Muscle layer of colon (tissue), 2 donors: ENCODE data around the gene GHITM.

ENCODE experiments used
- H3K27ac ChIP-seq: one replicate; pipeline ENCODE4 v1.7.0; 2013; ENCODE audit warnings: low read depth, mild to moderate bottlenecking, low read length, moderate library complexity
- H3K27me3 ChIP-seq, 2 donors: one replicate each; pipeline ENCODE4 v1.7.0; 2013; ENCODE audit warnings: low read length in 2 of 2, mild to moderate bottlenecking in 2 of 2; ENCODE audit not compliant: insufficient read depth in 2 of 2, control insufficient read depth in 1 of 2
- H3K36me3 ChIP-seq: one replicate; pipeline ENCODE4 v1.7.0; 2013; ENCODE audit warnings: mild to moderate bottlenecking, low read length; ENCODE audit not compliant: insufficient read depth
- H3K4me1 ChIP-seq: one replicate; pipeline ENCODE4 v1.7.0; 2013; ENCODE audit warnings: mild to moderate bottlenecking, low read length; ENCODE audit not compliant: insufficient read depth
- H3K4me3 ChIP-seq, 2 donors: one replicate each; pipeline ENCODE4 v1.7.0; 2013; ENCODE audit warnings: low read length in 2 of 2, low read depth in 1 of 2, mild to moderate bottlenecking in 1 of 2, moderate library complexity in 1 of 2
- H3K9ac ChIP-seq: one replicate; pipeline ENCODE4 v1.7.0; 2013; ENCODE audit warnings: low read length
- H3K9me3 ChIP-seq: one replicate; pipeline ENCODE4 v1.7.0; 2013; ENCODE audit warnings: mild to moderate bottlenecking, low read length
- donor health status: abdominal sarcoma.
- donor health status: Adenocarcinoma of cecum.

Gene GHITM

DNA sequence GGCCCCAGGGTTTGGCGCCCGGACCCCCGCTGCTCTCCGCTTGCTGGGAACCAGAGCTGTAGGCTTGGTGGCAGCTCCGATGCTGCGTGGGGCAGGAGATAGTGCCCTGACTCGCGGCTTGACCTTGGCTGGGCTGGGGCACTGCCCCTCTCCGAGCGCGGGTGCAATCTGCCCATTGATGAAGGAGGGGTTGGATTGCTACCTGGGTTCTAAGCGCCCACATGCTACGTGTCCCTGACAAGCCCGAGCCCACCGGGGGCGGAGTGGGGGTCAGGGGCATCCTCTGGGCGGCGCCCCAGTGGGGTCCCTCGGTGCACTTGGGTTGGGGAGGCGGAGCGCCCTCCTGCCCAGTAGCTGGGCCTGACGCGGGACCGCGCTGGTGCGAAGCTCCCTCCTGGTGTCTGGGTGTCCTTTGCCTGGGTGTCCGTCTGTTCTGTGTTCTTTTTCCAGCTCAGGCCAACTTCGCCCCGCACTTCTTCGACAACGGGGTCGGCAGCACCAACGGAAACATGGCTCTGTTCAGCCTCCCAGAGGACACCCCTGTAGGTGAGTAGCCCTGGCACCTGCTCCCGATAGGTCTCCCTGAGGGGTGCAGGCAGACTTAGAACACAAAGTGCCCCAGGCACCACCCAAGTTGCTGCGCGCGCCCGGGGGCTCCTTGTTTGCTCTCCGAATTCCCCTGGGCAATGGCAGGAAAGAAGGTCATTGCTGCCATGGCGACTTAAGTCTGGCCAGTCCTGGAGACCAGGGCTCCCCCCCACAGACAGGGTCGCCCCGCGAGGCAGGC is 55.9 kb downstream of the GHITM start:
- Histone ChIP-seq H3K27ac (no peak overlapping the region), H3K36me3 (no peaks in the 10 kb centered on the region), H3K27me3 (peaks cover 6 to 26% of the 10 kb centered on the region in 2 donors), H3K9ac (no peak overlapping the region), H3K4me1 (peaks cover 35% of the 10 kb centered on the region), H3K4me3 (peak overlapping the region; percentile 36 to 51), H3K9me3 (no peaks in the 10 kb centered on the region)

DNA sequence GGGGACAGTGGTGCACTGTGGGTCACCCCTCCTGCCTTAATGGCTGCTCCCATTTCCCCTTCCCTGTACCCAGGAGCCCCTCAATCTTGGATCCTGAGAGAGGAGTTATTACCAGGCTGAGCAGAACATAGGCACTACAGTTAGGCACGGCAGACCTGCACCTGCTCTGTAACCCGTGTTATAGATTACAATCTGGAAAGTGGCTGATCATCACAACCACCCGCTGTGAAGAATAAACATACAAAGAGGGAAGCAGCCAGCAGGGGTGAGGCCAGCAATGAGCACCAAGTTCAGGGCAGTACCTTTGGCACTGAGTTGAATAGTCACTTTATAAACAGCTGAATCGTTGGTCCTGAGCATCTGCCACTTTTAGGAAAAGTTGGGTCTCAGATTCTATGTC is 56.8 kb downstream of the GHITM start:
- H3K36me3 ChIP-seq: no peaks in the 10 kb centered on the region
- H3K4me1 ChIP-seq: peaks cover 35% of the 10 kb centered on the region
- H3K9me3 ChIP-seq: no peaks in the 10 kb centered on the region
- no peak overlapping the region for H3K4me3 ChIP-seq
- H3K27me3 ChIP-seq: peaks cover 6 to 26% of the 10 kb centered on the region in 2 donors
- H3K27ac ChIP-seq: no peak overlapping the region
- H3K9ac ChIP-seq: no peak overlapping the region

DNA sequence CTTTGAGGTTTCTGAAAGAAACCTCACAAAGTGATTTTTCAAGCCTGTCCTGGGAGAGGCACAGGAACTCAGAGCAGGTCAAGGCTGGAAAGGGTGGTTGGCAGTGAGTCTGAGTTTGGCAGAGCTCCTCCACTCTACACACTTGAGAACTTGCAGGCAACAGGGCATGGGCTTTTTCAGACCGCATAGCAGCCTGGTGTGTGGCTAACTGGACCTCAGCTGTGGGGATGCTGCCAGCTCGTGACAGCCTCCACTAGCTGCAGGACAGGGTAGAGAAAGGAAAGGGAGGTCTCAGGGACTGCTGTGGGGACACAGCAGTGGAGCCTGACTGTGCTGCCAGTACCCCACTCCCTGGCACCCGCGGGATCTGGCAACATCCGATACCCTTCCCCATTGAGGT is 57.6 kb downstream of the GHITM start:
- Histone ChIP-seq H3K36me3 (no peaks in the 10 kb centered on the region), H3K27me3 (peaks cover 6 to 26% of the 10 kb centered on the region in 2 donors), H3K9me3 (no peaks in the 10 kb centered on the region), H3K27ac (no peak overlapping the region), H3K4me1 (peaks cover 35% of the 10 kb centered on the region), H3K4me3 (no peak overlapping the region), H3K9ac (no peak overlapping the region)

DNA sequence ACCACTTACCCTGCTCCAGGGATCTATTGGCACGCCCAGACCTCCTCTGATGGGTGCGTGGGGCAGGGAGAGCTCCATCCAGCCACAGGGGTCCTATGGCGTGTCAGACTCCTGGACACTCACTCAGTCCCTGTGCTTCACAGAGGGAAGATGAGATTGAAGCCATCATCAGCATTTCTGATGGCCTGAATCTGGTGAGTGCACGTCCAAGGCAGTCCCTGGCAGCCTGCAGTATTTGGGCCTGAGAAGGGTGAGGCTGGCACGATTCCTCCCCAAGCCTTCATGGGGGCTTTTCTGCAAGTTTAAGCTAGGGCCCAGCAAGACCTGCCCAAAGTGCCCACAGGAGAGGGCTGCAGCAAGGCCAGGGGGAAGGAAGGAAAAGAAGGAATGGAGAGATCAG is 58.3 kb downstream of the GHITM start:
- Histone ChIP-seq H3K4me1 (peaks cover 35% of the 10 kb centered on the region), H3K36me3 (no peaks in the 10 kb centered on the region), H3K4me3 (no peak overlapping the region), H3K27ac (no peak overlapping the region), H3K9me3 (no peaks in the 10 kb centered on the region), H3K27me3 (peaks cover 6 to 26% of the 10 kb centered on the region in 2 donors), H3K9ac (no peak overlapping the region)

DNA sequence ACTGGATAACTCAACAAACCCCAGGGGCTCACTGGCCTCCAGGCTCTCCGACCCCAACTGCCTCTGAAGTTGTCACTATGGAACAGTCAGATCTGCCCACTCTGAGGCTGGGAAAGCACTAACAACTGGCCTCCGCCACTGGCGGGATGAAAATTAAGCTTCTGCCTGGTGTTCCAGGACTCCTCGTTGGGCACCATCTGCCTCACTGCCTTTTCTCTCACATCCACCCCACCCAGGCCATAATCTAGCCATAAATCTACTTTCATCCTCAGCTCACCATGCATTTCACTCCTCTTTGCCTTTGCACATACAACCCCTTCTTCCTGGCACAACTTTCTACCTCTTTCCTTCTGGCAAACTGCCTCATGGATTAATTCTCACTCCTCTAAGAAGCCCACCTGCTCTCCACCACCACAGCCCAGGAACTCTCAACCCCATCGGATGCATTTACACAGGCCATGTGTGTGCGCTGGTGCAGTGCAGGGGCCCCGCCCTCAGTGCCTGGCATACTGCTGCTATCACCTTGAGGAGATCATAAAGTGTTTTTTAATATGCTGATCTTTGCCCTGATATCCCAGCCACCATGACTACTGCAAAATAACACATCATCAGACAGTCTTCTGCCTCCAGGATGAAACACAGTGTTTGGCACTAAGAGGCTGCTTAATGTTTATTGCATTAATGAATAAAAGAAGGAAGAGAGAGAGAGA is 59.1 kb downstream of the GHITM start:
- peaks cover 35% of the 10 kb centered on the region for H3K4me1 ChIP-seq
- H3K27me3 ChIP-seq: peaks cover 2 to 26% of the 10 kb centered on the region in 2 donors
- no peaks in the 10 kb centered on the region for H3K36me3 ChIP-seq
- H3K9me3 ChIP-seq: no peaks in the 10 kb centered on the region
- H3K4me3 ChIP-seq: no peak overlapping the region
- H3K9ac ChIP-seq: no peak overlapping the region
- H3K27ac ChIP-seq: no peak overlapping the region

DNA sequence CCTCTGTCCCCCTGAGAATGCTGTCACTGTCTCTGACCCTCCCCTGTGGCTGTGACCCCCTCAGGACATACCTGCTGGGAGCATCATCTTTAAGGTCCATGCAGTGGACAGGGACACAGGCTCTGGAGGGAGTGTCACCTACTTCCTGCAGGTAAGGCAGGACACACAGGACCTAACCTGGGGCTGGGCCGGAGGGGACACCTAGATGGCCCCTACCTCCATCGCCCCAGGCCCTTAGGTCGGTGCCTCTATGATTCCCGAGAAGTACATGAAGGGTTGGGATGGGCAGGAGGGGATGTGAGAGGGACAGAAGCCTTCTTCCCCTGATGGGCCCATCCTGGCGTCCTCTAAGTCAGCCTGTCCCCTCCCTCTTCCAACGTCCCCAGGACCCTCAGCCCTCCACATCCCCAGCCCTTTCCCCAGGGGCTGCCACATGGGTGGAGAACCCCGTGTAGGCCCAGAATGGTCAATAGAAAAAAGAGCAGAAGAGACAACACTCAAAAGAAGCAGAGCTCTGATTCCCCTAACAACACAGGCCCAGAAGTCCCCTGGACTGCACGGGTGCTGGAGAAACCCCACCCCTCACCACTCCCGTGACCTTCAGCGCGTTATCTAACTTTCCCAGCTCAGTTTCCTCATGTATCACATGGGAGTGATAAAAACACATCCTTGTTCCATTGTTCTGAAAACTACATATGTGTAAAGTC is 61.4 kb downstream of the GHITM start:
- no peaks in the 10 kb centered on the region for H3K36me3 ChIP-seq
- no peak overlapping the region for H3K4me3 ChIP-seq
- peaks cover 21% of the 10 kb centered on the region for H3K4me1 ChIP-seq
- H3K27me3 ChIP-seq: peaks cover 0 to 3% of the 10 kb centered on the region in 2 donors
- no peak overlapping the region for H3K27ac ChIP-seq
- no peaks in the 10 kb centered on the region for H3K9me3 ChIP-seq
- H3K9ac ChIP-seq: no peak overlapping the region

DNA sequence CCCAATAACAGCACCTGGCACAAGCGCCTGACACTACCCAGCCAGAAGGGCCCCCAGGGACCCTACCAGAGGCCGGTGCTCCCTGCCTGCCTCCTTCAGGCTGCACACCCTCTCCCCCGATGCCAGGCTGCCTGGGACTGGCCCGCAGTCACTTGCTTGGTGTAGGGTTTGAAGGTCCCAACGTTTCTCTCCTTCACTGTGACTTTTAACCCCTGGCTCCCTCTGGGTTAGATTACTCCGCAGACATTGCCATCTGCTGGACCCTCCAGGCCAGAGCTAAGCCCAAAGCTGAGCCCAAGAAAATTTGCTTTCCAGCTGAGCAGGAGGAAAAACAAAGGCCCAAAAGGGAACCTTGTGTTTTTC is 61.9 kb downstream of the GHITM start:
- Histone ChIP-seq H3K4me1 (peaks cover 16% of the 10 kb centered on the region), H3K9ac (no peak overlapping the region), H3K36me3 (no peaks in the 10 kb centered on the region), H3K4me3 (no peak overlapping the region), H3K9me3 (no peaks in the 10 kb centered on the region), H3K27me3 (no peaks in the 10 kb centered on the region), H3K27ac (no peak overlapping the region)

DNA sequence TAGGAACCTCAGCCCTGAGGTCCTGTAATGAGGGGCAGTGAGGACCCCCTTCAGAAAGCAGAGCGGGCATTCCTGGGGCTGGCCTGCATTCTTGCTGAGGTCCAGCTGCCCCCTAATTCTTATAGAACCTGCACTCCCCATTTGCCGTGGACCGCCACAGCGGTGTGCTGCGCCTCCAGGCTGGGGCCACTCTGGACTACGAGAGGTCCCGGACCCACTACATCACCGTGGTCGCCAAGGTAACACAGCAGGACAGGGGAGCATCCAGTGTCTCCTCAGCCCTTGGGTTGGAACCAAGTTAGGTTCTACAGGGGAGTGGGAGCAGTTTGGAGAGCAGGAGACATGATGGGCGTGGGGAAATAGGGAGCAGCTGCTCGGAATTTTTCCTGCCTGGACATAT is 62.4 kb downstream of the GHITM start:
- Histone ChIP-seq H3K9me3 (no peaks in the 10 kb centered on the region), H3K9ac (no peak overlapping the region), H3K36me3 (no peaks in the 10 kb centered on the region), H3K27me3 (no peaks in the 10 kb centered on the region), H3K27ac (no peak overlapping the region), H3K4me1 (peaks cover 12% of the 10 kb centered on the region), H3K4me3 (no peak overlapping the region)

- H3K27me3 ChIP-seq: no peaks in the 10 kb centered on the region
- H3K36me3 ChIP-seq: no peaks in the 10 kb centered on the region
- no peak overlapping the region for H3K27ac ChIP-seq
- H3K4me1 ChIP-seq: peaks cover 6% of the 10 kb centered on the region
- no peaks in the 10 kb centered on the region for H3K9me3 ChIP-seq
- H3K9ac ChIP-seq: no peak overlapping the region
- H3K4me3 ChIP-seq: no peak overlapping the region
Measured at GRCh38 chr10:84202349-84202748, 63.0 kb downstream of the GHITM start.
